ENCODE measurements around the gene GRAP.

DNA sequence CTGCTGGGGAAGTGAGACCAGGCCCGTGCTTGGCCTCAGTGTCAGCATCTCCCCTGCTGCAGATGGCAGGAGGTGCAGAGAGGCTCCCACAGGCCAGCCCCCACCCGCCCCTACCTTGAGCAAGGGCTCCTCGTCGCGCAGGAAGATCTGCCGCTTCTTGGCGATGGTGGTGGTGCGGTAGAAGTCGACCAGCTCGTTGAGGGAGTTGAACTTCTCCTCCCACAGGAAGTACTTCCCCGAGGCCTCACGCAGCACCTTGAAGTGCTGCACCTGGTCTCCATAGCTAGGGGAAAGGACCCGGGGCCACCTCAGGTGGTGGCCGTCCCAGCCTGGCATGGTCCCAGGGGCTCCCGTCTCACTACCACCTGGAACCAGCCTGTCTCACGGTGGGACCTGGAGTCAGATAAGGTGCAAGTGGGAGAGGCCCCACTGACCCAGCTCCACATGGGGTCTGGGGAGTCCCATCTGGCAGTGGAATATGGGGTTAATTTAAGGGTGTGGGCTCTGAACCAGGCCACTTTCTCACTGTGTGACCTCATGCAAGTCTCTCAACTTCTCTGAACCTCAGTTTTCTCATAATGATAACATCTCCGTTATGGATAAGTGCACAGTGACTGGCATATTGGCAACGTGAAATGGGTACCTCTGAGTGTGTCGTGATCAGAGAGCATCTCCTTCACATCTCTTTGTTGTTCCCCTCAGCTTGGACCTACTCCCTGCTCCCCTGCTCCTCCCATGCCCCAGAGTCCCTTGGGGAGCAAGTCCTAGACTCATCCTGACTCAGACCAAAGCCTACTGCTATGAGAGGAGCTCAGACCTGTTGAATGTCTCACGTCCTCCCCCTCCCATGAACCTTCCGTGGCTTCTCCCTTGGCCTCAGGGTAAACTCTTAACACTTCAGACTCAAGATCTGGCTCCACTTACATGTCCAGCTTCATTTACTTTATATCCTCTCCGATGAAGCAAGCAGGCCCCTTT lies 22.4 kb downstream of the GRAP start:
- TF ChIP-seq POLR2A (IDR thresholded peaks at IDR 0.05; ENCODE audit: low read length): no peak
- no peak for TF ChIP-seq GATA1 (IDR thresholded peaks at IDR 0.05; ENCODE audit: low read depth, low read length)

All from erythroblast (primary cell).